ENCODE measurements around the gene FMN1. TPM values are rescaled to one million over a fixed set of nuclear protein-coding genes. Genes with fewer than 3 reads are reported as not detected.

Gene FMN1
- total and polyA plus RNA-seq, 10 of the 15 experiments (the other 5 are each of a cell fraction or from before 2014, with no cell fraction given), result 0.05 to 0.16 (median 0.08) TPM; not detected in 4

- Histone ChIP-seq H2AFZ (ENCODE audit: control insufficient read depth, low read depth, low read length) (no peak overlapping the region), H3K79me2 (ENCODE audit: control insufficient read depth, insufficient read depth, low read length) (no peaks in the 10 kb centered on the region), H3K4me3 (no peak overlapping the region), H3K4me2 (ENCODE audit: control insufficient read depth, insufficient read depth) (no peak overlapping the region), H4K20me1 (ENCODE audit: control insufficient read depth, insufficient read depth) (no peaks in the 10 kb centered on the region), H3K9me3 (replicated peaks; ENCODE audit: control insufficient read depth, insufficient read depth, low read length) (no peaks in the 10 kb centered on the region), H3K36me3 (ENCODE audit: control insufficient read depth in 2 of 2, insufficient read depth in 2 of 2, low read length in 1 of 2) (no peaks in the 10 kb centered on the region), H3K4me1 (ENCODE audit: control insufficient read depth, insufficient read depth, low read length) (no peaks in the 10 kb centered on the region), H3K27ac (ENCODE audit: control insufficient read depth, insufficient read depth) (no peak overlapping the region), H3K27me3 (replicated peaks in 1 of 2; ENCODE audit: control insufficient read depth in 2 of 2, insufficient read depth in 2 of 2, low read length in 1 of 2) (no peaks in the 10 kb centered on the region; a peak in 2 of 4 replicates), H3K9ac (ENCODE audit: control insufficient read depth, insufficient read depth, low read length) (no peak overlapping the region)
- ChIA-PET CTCF (no interaction called here), SMC1A (ENCODE audit: uncharacterized antibody, unreplicated experiment) (no interaction called here), RAD21 (ENCODE audit: unreplicated experiment) (no interaction called here), POLR2A (no interaction called here)
- in situ Hi-C loops (cut with MboI) (no loop called here), intact Hi-C loops (cut with micrococcal nuclease; ENCODE audit: unreplicated experiment) (no loop called here)
- WGBS (ENCODE audit: insufficient coverage, insufficient replicate concordance, low lambda C conversion rate, missing lambda C conversion rate), result 14% methylated on average over 4 of the region's 4 CpGs
- no TSS peak for BruUV-seq (replicated peaks)
- DNase-seq (ENCODE audit: low read depth, low spot score), result no peak
- TF ChIP-seq MYB (IDR thresholded peaks at IDR 0.05; ENCODE audit: borderline replicate concordance, low read depth, low read length), result no peak
- no peak for TF ChIP-seq ETV6 (conservative IDR thresholded peaks at IDR 0.05 in 1 of 2, IDR thresholded peaks at IDR 0.05 in 1 of 2; ENCODE audit: borderline replicate concordance in 1 of 2, low read depth in 1 of 2)
- TF ChIP-seq ZSCAN29 (IDR thresholded peaks at IDR 0.05), result no peak
- TF ChIP-seq SIN3A (IDR thresholded peaks at IDR 0.05; ENCODE audit: low read depth, low read length), result no peak
- TF ChIP-seq CBX3 (IDR thresholded peaks at IDR 0.05; ENCODE audit: borderline replicate concordance, low read depth), result no peak
- no peak for TF ChIP-seq ZNF274 (IDR thresholded peaks at IDR 0.05; ENCODE audit: insufficient read depth, insufficient read length)
- no peak for FAIRE-seq
- no peak for ATAC-seq
Observed at GRCh38 chr15:33009603-33010002, 184.9 kb downstream of the FMN1 start.

GRCh38 chr15:33009026-33009425 lies 185.5 kb downstream of the FMN1 start:
- intact Hi-C loops (cut with micrococcal nuclease; ENCODE audit: unreplicated experiment) (no loop called here), in situ Hi-C loops (cut with MboI) (no loop called here)
- Histone ChIP-seq H4K20me1 (ENCODE audit: control insufficient read depth, insufficient read depth) (no peaks in the 10 kb centered on the region), H3K4me1 (ENCODE audit: control insufficient read depth, insufficient read depth, low read length) (no peaks in the 10 kb centered on the region), H3K27me3 (replicated peaks in 1 of 2; ENCODE audit: control insufficient read depth in 2 of 2, insufficient read depth in 2 of 2, low read length in 1 of 2) (no peaks in the 10 kb centered on the region; a peak in 2 of 4 replicates), H3K27ac (ENCODE audit: control insufficient read depth, insufficient read depth) (no peak overlapping the region), H3K9me3 (replicated peaks; ENCODE audit: control insufficient read depth, insufficient read depth, low read length) (no peaks in the 10 kb centered on the region), H2AFZ (ENCODE audit: control insufficient read depth, low read depth, low read length) (no peak overlapping the region), H3K9ac (ENCODE audit: control insufficient read depth, insufficient read depth, low read length) (no peak overlapping the region), H3K4me3 (no peak overlapping the region), H3K79me2 (ENCODE audit: control insufficient read depth, insufficient read depth, low read length) (no peaks in the 10 kb centered on the region), H3K36me3 (ENCODE audit: control insufficient read depth in 2 of 2, insufficient read depth in 2 of 2, low read length in 1 of 2) (no peaks in the 10 kb centered on the region), H3K4me2 (ENCODE audit: control insufficient read depth, insufficient read depth) (no peak overlapping the region)
- no TSS peak for BruUV-seq (replicated peaks)
- SMC1A ChIA-PET (ENCODE audit: uncharacterized antibody, unreplicated experiment), result no interaction called here
- POLR2A ChIA-PET, result no interaction called here
- RAD21 ChIA-PET (ENCODE audit: unreplicated experiment), result no interaction called here
- WGBS (ENCODE audit: insufficient coverage, insufficient replicate concordance, low lambda C conversion rate, missing lambda C conversion rate), result 10% methylated on average over 5 of the region's 5 CpGs
- DNase-seq (ENCODE audit: low read depth, low spot score), result no peak
- CTCF ChIA-PET, result no interaction called here
- FAIRE-seq, result no peak
- ATAC-seq, result no peak
- TF ChIP-seq BACH1 (IDR thresholded peaks at IDR 0.05; ENCODE audit: borderline replicate concordance) (no peak), TCF3 (IDR thresholded peaks at IDR 0.05; ENCODE audit: borderline replicate concordance, insufficient read depth, low read depth, low read length) (no peak), MYC (IDR thresholded peaks at IDR 0.05; ENCODE audit: insufficient read depth, insufficient read length, insufficient replicate concordance, low read length, severe bottlenecking) (no peak), USF1 (IDR thresholded peaks at IDR 0.05; ENCODE audit: borderline replicate concordance, extremely low read length, insufficient read depth, low read depth, low read length) (no peak), SMARCA5 (IDR thresholded peaks at IDR 0.05) (no peak), NFYA (IDR thresholded peaks at IDR 0.05; ENCODE audit: borderline replicate concordance, low read depth, low read length) (no peak), BRCA1 (IDR thresholded peaks at IDR 0.05; ENCODE audit: low read depth, low read length) (no peak), MTA2 (IDR thresholded peaks at IDR 0.05; ENCODE audit: low read depth) (no peak), FOXK2 (IDR thresholded peaks at IDR 0.05) (no peak), SIX5 (IDR thresholded peaks at IDR 0.05; ENCODE audit: low read depth, low read length, severe bottlenecking) (no peak)

All from GM12878 (cell line).